Measurements from ENCODE around the gene IL15RA.

DNA sequence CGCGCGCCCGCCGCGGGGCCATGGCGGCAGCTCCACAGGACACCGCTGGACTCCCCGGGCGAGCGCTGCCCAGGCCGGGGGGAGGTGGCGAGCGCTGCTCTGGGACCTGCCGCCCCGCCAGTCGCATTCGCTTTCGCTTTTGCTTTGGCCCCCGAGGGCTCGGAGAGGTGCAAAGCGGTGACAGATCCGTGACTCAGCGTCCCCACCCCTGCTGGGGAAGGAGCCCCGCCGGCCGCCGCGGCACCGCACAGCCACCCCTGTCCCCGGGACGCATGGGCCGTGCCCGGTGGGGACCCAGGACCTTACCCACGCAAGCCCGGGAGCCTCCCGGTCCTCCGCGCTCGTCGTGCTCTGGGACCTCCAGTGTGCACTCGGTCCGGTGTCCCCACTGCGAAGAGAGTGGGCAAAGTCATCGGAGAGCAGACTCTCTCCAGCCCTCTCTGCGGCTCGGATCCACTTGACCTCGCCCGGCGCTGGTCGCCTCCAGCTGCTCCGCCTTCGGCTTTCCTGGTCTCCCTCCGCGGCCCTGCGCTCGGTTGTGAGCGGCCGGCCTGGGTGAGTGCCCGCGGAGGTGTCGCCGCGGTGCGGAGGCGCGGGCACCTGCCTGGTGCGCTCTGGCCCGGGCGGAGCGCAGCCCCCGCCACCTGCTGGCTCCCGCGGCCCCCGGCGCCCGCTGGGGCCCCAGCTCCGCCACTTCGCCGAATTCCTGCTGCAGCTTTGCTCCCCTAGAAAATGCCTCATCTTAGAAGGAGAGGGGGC lies at the start of gene IL15RA:
- TF ChIP-seq CTCF (conservative IDR thresholded peaks at IDR 0.05) (peak; percentile 45), ZFX (IDR thresholded peaks at IDR 0.05) (peak; percentile 42; the same call in 1 of the 2 replicates)
